Osteocyte (in vitro differentiated cells): Measurements from ENCODE around the gene ARTN. TPM values are rescaled to one million over a fixed set of nuclear protein-coding genes. Genes with fewer than 3 reads are reported as not detected.

Source experiments
- DNase-seq: peaks from one replicate; pipeline ENCODE4 v3.0.0; 2021; ENCODE audit warnings: mixed read lengths; ENCODE audit not compliant: unreplicated experiment; ENCODE audit errors: extremely low spot score
- H3K27ac Mint-ChIP-seq: one replicate; pipeline ENCODE4 v1.8.0; 2021; ENCODE audit warnings: mild to moderate bottlenecking, mixed read lengths; ENCODE audit not compliant: unreplicated experiment
- H3K27me3 Mint-ChIP-seq: one replicate; pipeline ENCODE4 v1.8.0; 2021; ENCODE audit warnings: mixed read lengths; ENCODE audit not compliant: unreplicated experiment
- H3K36me3 Mint-ChIP-seq: one replicate; pipeline ENCODE4 v1.8.0; 2021; ENCODE audit warnings: mixed read lengths; ENCODE audit not compliant: unreplicated experiment
- H3K4me1 Mint-ChIP-seq: one replicate; pipeline ENCODE4 v1.8.0; 2021; ENCODE audit warnings: mixed read lengths; ENCODE audit not compliant: unreplicated experiment
- H3K4me3 Mint-ChIP-seq: one replicate; pipeline ENCODE4 v1.8.0; 2021; ENCODE audit warnings: mild to moderate bottlenecking, moderate library complexity, mixed read lengths; ENCODE audit not compliant: unreplicated experiment
- H3K9me3 Mint-ChIP-seq: one replicate; pipeline ENCODE4 v1.8.0; 2021; ENCODE audit warnings: mixed read lengths; ENCODE audit not compliant: unreplicated experiment
- total RNA-seq: library from RNA; stranded (reverse); gene quantifications from 2 replicates; pipeline ENCODE4 v1.2.1, GENCODE V29; 2021
- TF ChIP-seq, protein P1 (sequence below): fragments of 200-600 bp; sonication (generic); IDR thresholded peaks from 2 replicates; pipeline ENCODE4 v1.5.0; 2021; ENCODE audit warnings: antibody characterized with exemption, mild to moderate bottlenecking, moderate library complexity

The ARTN gene
- total RNA-seq, 1 donor from 2014 or later = 1.1 TPM

DNA sequence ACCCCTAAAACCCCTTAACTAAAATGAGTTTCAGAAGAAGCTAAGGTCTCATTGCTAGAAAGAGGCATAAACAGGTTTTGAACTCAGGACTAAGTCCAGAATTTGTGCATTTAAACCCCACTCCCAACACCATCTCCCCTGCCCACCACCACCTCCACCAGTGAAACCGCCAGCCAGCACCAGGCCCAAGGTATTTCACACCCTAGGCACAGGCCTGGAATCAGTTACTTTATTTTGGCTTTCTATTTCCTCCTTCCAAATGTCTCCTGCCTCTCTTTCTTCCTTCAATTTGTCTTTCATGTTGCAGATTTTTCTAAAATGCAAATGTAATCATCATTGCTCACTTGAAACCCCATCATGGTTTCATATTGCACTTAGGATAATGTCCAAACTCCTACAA lies 11.3 kb downstream of the ARTN start:
- Mint-ChIP-seq H3K4me3 (no peak overlapping the region), H3K27me3 (no peaks in the 10 kb centered on the region), H3K36me3 (peaks cover 3% of the 10 kb centered on the region), H3K27ac (no peak overlapping the region), H3K4me1 (peaks cover 31% of the 10 kb centered on the region), H3K9me3 (no peaks in the 10 kb centered on the region)
- DNase-seq = no peak
- TF ChIP-seq, protein P1, sequence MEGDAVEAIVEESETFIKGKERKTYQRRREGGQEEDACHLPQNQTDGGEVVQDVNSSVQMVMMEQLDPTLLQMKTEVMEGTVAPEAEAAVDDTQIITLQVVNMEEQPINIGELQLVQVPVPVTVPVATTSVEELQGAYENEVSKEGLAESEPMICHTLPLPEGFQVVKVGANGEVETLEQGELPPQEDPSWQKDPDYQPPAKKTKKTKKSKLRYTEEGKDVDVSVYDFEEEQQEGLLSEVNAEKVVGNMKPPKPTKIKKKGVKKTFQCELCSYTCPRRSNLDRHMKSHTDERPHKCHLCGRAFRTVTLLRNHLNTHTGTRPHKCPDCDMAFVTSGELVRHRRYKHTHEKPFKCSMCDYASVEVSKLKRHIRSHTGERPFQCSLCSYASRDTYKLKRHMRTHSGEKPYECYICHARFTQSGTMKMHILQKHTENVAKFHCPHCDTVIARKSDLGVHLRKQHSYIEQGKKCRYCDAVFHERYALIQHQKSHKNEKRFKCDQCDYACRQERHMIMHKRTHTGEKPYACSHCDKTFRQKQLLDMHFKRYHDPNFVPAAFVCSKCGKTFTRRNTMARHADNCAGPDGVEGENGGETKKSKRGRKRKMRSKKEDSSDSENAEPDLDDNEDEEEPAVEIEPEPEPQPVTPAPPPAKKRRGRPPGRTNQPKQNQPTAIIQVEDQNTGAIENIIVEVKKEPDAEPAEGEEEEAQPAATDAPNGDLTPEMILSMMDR = no peak

DNA sequence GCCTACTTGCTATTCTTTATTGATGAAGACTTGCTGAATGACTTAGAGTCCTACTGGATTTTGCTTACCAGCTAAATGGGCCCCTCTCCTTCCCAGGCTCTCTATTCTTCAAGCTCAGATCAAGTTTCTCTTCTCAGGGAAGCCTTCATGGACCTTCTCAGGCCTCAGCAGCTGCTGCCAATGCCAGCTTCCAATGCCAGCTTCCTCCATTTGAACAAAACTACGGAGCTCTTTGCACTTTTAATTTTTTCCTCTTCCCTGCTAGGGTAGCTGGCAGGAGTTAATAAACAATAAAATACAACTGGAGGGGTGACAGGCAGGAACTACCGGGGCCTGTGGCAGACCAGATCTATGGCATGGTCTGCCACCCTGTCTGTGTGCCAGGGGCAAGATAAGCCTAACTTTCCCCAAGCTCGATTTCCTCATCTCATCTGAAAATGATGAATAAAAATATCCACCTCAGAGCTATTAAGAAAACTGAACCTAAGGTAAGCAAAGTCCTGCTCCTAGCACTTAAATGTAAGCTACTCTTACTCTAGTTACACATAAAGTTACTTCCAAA lies 12.2 kb downstream of the ARTN start:
- Mint-ChIP-seq H3K4me3 (peak overlapping the region; percentile 91), H3K36me3 (peaks cover 9% of the 10 kb centered on the region), H3K4me1 (peaks cover 31% of the 10 kb centered on the region), H3K27ac (peak overlapping the region; percentile 94), H3K27me3 (no peaks in the 10 kb centered on the region), H3K9me3 (no peaks in the 10 kb centered on the region)
- TF ChIP-seq, protein P1 = no peak
- no peak for DNase-seq

DNA sequence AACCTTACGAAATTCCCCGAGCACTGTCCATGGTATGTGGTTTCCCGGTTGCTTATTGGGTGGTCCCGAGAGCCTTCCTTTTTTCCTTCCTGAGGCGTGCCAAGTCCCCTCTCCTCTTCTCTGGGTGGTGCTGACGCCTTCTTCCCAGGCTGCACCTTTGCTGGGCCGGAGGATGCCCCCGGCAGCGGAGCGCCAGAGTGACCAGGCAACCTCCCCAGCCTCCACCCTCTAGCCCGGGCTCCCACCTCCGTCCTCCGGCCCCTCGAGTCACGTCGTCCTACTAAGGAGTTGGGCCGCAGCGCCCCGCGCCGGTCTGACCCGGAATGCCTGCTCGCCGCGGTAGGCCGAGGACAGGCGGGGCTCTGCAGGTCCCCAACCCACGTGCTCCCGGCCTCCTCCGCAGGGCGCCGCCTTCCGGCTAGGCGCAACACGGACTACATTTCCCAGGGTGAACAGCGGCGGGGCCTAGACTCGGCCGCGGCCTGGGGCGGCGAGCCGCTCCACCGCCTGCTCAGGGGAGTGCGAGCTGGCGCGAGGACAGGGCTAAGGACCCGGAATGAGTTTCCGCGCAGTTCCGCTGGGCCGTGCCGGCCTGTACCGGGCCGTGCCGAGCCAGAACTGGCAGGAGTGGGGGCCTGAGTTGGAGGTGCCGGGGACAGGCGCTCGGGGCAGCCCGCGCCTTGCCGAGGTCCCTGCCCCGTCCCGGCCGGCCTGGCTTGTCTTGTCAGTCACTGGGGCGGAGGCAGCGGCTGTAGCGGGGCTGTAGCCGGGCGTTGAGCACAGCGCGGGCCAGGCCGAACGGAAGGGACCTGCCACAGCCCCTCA lies 12.8 kb downstream of the ARTN start, which contains the start of gene IPO13:
IPO13 (plus strand) TSS at position 715 of the 825 bp plus-strand sequence. CDS start 651 bp downstream, outside the sequence.
- TF ChIP-seq, protein P1 = peak; percentile 66
- Mint-ChIP-seq H3K4me3 (peak within 1 kb of the TSS; percentile 91), H3K4me1 (peaks cover 31% of the 10 kb centered on the region), H3K27ac (peak within 1 kb of the TSS; percentile 94), H3K9me3 (no peaks in the 10 kb centered on the region), H3K27me3 (no peaks in the 10 kb centered on the region), H3K36me3 (peaks cover 9% of the 10 kb centered on the region)
- peak; percentile 98 for DNase-seq

DNA sequence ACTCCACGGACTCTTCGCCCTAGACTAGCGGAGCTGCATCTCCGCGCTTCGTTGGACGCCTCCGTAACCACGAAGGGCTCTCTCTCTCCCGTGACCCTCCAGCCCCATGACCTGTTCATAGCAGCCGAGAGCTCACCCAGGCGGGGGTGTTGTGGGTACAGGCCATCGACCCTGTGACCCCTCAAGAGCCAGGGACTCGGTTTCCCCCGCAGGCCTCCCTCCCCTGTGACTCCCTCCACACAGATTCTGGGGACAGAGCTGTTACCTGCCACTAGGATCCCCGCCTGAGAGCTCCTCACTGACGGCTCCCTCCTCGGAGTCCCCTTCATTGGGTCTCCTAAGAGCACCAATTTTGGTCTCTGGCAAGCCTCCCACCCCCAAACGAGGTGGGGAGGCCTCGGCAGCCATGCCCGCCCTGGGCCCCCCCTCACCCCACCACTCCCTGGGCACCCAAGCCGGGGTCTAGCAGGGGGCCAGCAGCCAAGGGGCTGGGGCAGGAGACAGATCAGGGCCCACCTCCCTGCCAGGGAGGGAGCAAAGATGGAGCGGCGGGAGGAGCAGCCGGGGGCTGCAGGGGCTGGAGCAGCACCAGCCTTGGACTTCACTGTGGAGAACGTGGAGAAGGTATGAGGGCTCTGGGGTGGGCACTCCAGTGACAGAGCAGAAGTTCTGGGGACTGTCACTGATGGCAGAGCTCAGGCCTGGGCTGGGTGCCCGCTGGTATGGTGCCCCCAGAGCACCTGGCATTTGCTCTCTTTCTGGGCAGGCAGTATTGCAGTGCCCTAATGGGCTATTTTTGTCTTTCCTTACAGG lies 13.7 kb downstream of the ARTN start:
- TF ChIP-seq, protein P1 = no peak
- H3K36me3 Mint-ChIP-seq = peaks cover 9% of the 10 kb centered on the region
- H3K4me3 Mint-ChIP-seq = peak overlapping the region; percentile 91
- H3K27ac Mint-ChIP-seq = peak overlapping the region; percentile 94
- H3K4me1 Mint-ChIP-seq = peaks cover 31% of the 10 kb centered on the region
- H3K27me3 Mint-ChIP-seq = no peaks in the 10 kb centered on the region
- no peaks in the 10 kb centered on the region for H3K9me3 Mint-ChIP-seq
- DNase-seq = no peak
